ENCODE results near the gene STOM. TPM values are rescaled to one million over a fixed set of nuclear protein-coding genes. Genes with fewer than 3 reads are reported as not detected.

Gene STOM
- total and polyA plus RNA-seq, 10 of the 15 experiments (the other 5 are each of a cell fraction or from before 2014, with no cell fraction given), result 6.7 to 47.4 (median 39.8) TPM

GRCh38 chr9:121322037-121322736 lies 47.9 kb downstream of the STOM start:
- SMC1A ChIA-PET (ENCODE audit: uncharacterized antibody, unreplicated experiment), result interaction anchor here (2.8 to 5.9 kb wide), 2 partner anchors 22 to 56 kb away, joined by 13 to 83 read pairs; no protein-coding TSS in a partner anchor
- BruUV-seq (replicated peaks), result no TSS peak
- peak overlapping the region; percentile 30; the same call in 1 of the 2 replicates for H2AFZ ChIP-seq (ENCODE audit: control insufficient read depth, low read depth, low read length)
- no peaks in the 10 kb centered on the region for H4K20me1 ChIP-seq (ENCODE audit: control insufficient read depth, insufficient read depth)
- H3K27me3 ChIP-seq (replicated peaks in 1 of 2; ENCODE audit: control insufficient read depth in 2 of 2, insufficient read depth in 2 of 2, low read length in 1 of 2), result no peaks in the 10 kb centered on the region
- H3K79me2 ChIP-seq (ENCODE audit: control insufficient read depth, insufficient read depth, low read length), result no peaks in the 10 kb centered on the region
- POLR2A ChIA-PET, result no interaction called here
- TF ChIP-seq GATAD2B (conservative IDR thresholded peaks at IDR 0.05; ENCODE audit: low read depth), result no peak
- TF ChIP-seq ZBED1 (IDR thresholded peaks at IDR 0.05; ENCODE audit: borderline replicate concordance), result no peak
- TF ChIP-seq ZNF384 (IDR thresholded peaks at IDR 0.05; ENCODE audit: borderline replicate concordance, low read depth, low read length), result no peak
- no peak for TF ChIP-seq RAD51 (IDR thresholded peaks at IDR 0.05)
- TF ChIP-seq ZNF207 (IDR thresholded peaks at IDR 0.05; ENCODE audit: borderline replicate concordance), result no peak
- TF ChIP-seq RUNX3 (IDR thresholded peaks at IDR 0.05; ENCODE audit: low read length), result peak; percentile 54
- TF ChIP-seq, protein P1, sequence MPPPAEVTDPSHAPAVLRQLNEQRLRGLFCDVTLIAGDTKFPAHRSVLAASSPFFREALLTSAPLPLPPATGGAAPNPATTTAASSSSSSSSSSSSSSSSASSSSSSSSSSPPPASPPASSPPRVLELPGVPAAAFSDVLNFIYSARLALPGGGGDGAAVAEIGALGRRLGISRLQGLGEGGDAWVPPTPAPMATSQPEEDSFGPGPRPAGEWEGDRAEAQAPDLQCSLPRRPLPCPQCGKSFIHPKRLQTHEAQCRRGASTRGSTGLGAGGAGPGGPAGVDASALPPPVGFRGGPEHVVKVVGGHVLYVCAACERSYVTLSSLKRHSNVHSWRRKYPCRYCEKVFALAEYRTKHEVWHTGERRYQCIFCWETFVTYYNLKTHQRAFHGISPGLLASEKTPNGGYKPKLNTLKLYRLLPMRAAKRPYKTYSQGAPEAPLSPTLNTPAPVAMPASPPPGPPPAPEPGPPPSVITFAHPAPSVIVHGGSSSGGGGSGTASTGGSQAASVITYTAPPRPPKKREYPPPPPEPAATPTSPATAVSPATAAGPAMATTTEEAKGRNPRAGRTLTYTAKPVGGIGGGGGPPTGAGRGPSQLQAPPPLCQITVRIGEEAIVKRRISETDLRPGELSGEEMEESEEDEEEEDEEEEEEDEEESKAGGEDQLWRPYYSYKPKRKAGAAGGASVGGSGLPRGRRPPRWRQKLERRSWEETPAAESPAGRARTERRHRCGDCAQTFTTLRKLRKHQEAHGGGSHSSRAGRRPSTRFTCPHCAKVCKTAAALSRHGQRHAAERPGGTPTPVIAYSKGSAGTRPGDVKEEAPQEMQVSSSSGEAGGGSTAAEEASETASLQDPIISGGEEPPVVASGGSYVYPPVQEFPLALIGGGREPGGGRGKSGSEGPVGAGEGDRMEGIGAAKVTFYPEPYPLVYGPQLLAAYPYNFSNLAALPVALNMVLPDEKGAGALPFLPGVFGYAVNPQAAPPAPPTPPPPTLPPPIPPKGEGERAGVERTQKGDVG (CRISPR knock-in tag; IDR thresholded peaks at IDR 0.05), result no peak
- H3K4me2 ChIP-seq (ENCODE audit: control insufficient read depth, insufficient read depth), result no peak overlapping the region
- ATAC-seq, result no peak
- H3K4me3 ChIP-seq, result no peak overlapping the region
- H3K36me3 ChIP-seq (ENCODE audit: control insufficient read depth in 2 of 2, insufficient read depth in 2 of 2, low read length in 1 of 2), result peaks cover 0 to 3% of the 10 kb centered on the region in 2 experiments; a peak in 2 of 4 replicates
- RAD21 ChIA-PET (ENCODE audit: unreplicated experiment), result interaction anchor here (1.8 kb wide), 1 partner anchor 77 kb away, joined by 7 read pairs; no protein-coding TSS in a partner anchor
- peaks cover 9% of the 10 kb centered on the region for H3K4me1 ChIP-seq (ENCODE audit: control insufficient read depth, insufficient read depth, low read length)
- no peak overlapping the region; the same call in 1 of the 2 replicates for H3K27ac ChIP-seq (ENCODE audit: control insufficient read depth, insufficient read depth)
- DNase-seq (ENCODE audit: low read depth, low spot score), result no peak
- in situ Hi-C loops (cut with MboI) (no loop called here), intact Hi-C loops (cut with micrococcal nuclease; ENCODE audit: unreplicated experiment) (no loop called here)
- H3K9me3 ChIP-seq (replicated peaks; ENCODE audit: control insufficient read depth, insufficient read depth, low read length), result no peaks in the 10 kb centered on the region
- 41% methylated on average over 5 of the region's 5 CpGs for WGBS (ENCODE audit: insufficient coverage, insufficient replicate concordance, low lambda C conversion rate, missing lambda C conversion rate)
- no peak overlapping the region for H3K9ac ChIP-seq (ENCODE audit: control insufficient read depth, insufficient read depth, low read length)
- no peak for FAIRE-seq
- CTCF ChIA-PET, result interaction anchor here (1.0 to 10.7 kb wide), 5 partner anchors 19 to 109 kb away, joined by 4 to 318 read pairs (median 33); no protein-coding TSS in a partner anchor

Data from GM12878 (cell line).